ENCODE measurements around the gene AHI1.

Gene AHI1

DNA sequence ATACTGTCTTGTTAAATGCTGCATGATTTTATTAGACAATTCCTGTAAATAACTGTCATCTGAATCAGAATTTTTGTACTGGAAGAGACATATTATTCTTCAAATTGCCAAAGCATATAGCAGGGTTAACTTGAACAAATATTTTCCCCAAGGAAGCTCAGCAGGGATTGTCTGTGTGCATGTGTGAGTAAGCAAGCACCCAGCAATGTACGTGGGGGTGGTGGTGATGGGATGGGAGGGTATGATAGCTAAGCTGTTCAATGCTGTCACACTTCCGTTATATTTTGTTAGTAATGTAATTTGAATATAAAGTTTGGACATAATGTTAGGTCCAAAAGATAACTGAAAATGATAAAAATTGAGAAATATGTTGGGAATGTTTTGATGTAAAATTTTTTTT lies 198.3 kb downstream of the AHI1 start:
- DNase-seq (ENCODE audit: low read depth in 2 of 2) = no peak

DNA sequence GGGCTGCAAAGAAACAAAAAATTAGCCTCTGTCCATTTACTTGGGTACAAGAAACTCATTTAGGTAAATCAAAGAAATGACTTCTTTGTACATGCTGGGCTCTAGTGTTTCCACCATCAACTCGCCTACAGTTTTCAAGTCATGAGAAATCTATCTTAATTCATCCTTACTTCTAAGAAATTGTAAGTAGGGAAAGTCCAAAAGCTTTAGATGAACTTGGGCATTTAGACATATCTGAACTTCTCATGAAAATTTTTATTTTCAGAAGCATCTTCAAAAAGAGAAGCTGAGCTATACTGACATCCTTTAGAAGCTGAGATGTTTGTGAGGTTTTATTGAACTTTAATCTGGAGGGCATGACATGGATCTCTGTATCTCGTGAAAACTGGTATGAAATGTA lies 199.1 kb downstream of the AHI1 start:
- DNase-seq (ENCODE audit: low read depth in 2 of 2) = no peak

DNA sequence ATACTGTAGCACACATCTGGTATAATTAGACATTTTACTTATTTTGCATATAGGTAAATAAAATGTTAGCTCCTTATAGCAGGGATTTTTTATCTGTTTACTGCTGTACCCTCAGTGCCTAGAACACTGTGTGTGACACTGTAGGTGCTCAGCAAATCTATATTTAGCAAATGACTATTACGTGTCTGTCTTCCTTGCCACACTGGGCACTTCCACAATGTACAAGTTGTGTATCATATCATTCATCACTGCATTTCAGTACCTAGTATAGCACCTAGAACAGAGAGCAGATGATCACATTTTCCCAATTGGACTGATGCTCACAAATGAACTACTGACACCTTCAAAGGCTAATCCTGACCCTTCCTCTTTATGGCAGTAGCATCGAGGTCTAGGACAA lies 200.8 kb downstream of the AHI1 start:
- no peak for DNase-seq (ENCODE audit: low read depth in 2 of 2)

DNA sequence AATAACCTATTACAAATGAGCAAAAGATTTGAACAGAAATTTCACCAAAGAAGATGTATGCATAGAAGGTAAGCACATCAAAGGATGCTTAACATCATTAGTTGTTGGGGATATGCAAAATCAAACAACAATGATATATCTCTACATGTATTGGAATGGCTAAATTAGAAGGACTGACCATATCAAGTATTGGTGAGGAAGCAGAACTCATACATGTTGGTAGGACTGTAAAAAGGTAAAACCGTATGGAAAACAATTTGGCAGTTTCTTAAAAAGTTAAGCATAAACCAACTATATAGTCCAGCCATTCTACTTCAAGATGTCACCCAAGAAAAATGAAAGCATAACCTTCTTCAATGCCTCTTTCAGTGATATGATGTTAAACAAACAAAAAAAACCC lies 202.5 kb downstream of the AHI1 start:
- DNase-seq (ENCODE audit: low read depth in 2 of 2) = no peak

DNA sequence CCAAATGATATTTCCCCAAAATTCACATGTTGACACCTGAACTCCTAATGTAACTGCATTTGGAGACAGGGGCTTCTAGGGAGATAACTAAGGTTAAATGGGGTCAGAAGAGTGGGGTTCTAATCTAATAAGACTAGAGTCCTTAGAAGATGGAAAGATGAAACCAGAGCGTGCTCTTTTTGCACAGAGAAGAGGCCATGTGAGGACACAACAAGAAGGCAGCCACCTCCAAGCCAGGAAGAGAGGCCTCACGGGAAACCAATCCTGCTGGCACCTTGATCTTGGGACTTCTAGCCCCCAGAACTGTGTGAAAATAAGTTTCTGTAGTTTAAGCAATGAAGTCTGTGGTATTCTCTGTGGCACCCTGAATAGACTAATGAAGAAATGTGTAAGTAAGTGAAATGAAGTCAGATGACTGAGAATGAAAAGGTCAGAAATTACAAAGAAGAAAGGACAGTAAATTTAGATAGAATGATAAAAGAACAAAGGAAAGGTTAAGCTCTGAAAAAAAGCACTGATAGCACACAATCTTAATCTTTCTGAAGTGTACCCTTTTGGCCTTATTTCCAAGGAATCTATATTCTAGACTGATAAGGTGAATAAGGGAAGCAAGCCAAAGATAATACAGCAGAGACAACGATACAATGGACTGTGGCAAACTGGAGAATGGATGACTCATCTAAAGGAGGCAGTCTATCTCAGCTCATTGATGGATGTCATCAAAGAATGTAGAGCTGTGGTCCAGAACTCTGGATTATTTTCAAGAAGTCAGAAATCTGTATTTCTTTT lies 206.1 kb downstream of the AHI1 start:
- DNase-seq (ENCODE audit: low read depth in 2 of 2) = no peak

DNA sequence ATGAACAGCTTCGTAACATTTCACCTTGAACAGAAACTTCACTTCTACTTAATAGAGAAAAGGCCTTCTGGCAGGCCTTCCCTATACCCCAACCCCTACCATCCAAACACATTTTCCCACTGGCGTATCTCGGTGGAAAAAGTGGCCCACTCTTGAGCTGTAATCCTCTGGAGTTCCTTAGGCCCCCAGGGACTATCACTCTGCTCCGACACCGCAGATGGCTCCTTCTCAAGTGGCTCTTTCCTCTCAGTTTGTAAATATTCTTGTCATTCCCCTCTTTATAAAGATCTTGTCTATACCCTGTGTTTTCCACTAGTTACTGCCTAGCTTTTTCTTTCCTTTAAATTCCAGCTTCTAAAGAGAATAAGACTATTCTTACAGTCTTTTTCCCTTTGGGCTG lies 207.7 kb downstream of the AHI1 start:
- no peak for DNase-seq (ENCODE audit: low read depth in 2 of 2)

DNA sequence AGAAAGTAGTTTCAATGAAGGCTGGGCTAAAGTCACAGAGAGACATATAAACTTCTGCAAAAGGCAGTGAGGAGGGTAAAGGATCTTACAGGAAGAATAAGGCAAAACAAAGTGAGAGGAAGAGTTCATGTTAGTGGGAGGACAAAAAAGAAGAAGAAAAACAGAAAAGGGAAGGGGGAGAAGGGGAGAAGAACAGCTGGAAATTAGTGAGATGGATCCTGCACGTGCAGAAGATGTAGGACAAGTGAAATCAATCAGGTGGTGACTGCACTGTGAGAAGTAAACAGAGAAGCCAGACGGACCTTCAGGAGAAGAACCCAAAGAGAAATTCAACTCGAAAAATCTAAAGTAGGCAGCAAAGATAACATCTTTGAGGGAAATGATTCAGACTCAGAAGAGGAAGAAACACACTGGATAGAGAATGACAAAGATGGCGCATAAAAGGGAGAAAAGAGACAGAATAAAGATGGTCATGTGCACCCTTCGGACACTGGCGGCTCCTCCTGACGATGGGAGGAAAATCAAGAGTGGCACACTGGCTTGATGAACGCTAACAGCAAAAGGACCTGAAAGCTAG lies 210.5 kb downstream of the AHI1 start:
- DNase-seq (ENCODE audit: low read depth in 2 of 2) = no peak

DNA sequence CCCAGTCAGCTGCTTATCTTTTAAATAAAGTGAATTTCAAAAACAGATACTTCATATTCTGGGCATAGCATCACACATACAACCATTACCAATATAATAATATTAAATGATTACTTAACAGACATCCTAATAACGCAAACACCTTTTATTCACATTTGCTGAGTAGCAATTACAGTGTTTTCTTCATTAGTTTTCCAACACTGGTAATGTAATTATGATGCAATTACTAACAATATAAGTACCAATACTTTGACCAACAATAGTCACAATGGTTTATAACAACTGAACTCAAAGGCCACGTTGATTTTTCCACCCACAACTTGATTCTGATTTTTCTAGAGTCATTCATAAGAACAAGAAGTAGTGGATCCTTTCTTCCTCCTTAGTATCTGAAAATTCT lies 212.4 kb downstream of the AHI1 start:
- DNase-seq (ENCODE audit: low read depth in 2 of 2) = no peak

DNA sequence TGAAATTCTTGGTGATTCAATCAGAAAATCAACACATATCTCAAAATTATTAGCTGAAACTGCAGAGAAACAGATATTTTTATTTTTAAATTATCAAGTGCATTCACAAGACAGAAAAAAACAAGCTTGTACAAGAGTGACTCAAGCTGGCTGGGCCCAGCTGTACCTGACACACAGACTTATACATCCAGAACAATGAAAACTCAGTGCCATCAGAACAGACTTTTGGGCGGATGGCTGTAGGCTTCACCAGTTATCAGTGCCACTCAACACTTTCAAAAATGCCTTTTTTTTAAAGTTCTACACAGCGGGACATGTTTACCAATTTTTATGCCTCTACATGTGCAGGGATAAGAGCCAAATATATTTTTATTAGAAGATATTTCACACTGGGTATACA lies 213.6 kb downstream of the AHI1 start:
- DNase-seq (ENCODE audit: low read depth in 2 of 2) = no peak

DNA sequence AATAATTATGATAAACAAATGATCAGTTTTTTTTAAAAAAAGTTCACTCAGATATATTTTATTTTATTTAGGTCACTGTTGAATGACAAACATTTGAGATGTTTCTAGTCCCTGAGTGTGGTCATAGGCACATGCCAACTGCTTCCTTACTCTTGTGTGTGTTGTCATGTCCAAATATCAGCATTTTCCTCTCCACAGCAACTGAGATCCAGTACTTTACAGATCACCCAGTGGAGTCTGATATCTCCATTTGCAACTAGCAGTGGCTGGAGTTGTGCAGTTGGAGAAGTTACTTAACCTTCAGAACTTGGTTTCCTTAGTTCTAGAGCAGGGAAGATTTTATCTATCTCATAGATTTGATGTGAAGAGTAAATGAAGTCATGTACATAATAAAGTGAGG lies 215.1 kb downstream of the AHI1 start:
- no peak for DNase-seq (ENCODE audit: low read depth in 2 of 2)

DNA sequence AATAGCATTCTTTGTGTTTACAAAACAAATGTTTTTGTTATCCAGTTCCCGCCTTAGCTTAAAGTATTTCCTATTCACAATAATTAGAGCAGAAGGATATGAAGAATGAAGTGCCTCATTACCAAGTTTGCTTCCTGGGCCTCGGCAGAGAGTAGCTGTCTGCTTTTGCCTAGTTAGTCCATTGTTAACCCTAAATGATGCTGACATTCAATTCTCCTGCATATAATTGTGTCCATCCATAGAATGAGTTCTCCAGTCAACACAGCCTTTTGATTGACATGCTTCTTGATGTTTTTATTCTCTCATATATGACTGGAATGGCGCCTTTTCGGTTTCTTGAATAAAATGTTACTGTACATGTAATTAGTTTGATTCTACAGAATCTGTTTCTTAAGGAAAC lies 215.6 kb downstream of the AHI1 start:
- DNase-seq (ENCODE audit: low read depth in 2 of 2) = no peak

DNA sequence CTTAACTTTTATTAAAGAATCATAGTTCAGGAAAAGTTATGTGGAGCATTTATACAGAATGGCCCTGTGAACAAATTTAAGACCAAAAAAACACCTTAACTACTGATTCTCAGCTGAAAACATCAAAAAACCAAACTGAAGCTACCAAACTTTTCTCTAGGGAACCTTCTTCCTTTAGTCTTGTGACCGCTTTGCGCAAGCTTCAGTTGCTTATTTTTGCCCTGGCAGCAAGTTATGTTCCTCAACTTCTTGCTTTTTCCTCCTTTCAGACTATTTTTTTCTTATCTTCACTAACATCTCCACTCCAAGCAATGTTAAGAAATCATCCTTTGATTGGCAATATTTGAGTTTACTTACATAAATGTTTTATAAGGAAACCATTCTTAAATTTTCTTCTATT lies 216.3 kb downstream of the AHI1 start:
- no peak for DNase-seq (ENCODE audit: low read depth in 2 of 2)

DNA sequence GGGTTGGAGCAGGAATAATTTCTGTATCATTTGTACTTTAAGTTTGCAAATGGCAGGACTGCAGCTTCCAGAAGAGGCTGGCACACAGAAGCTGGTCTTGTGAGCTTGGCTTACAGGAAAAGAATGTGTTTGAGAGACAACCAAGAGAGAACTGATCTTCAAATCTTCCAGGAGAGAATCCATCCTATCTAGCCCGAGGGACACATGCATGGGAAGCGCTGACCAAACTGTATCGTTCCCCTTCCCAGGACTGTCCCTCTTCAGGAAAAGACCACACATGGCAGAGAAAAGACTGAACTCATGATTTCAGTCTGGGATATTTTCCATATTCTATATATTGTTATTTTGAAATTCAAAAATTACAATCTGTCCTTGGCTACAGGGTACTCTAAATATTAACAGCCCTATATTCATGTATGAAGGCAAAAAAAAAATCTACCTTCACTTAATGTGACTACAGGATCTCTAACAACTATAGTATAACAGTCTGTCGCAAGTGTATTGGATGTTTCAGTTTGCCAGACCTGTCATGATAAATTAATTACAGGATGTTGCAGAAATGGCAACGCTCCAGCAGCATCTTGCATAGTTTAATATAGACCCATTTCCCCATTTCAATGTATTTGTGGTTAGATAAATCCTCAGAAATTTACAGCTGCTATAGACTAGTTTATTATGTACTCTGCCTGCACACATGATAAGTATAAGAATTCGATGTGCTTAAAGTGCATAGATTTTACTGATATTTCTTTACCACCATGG lies 217.0 kb downstream of the AHI1 start:
- peak; percentile 87 to 90 for DNase-seq (ENCODE audit: low read depth in 2 of 2)

DNA sequence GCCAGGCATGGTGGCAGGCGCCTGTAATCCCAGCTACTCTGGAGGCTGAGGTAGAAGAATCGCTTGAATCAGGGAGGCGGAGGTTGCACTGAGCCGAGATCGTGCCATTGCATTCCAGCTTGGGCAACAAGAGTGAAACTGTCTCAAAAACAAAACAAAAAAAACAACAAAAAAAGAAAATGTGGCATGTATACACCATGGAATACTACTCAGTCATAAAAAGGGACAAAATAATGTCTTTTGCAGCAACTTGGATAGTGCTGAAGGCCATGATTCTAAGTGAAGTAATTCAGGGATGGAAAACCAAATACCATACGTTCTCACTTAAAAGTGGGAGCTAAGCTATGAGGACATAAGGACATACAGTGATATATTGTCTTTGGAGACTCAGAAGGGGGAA lies 220.1 kb downstream of the AHI1 start:
- DNase-seq (ENCODE audit: low read depth in 2 of 2) = no peak

DNA sequence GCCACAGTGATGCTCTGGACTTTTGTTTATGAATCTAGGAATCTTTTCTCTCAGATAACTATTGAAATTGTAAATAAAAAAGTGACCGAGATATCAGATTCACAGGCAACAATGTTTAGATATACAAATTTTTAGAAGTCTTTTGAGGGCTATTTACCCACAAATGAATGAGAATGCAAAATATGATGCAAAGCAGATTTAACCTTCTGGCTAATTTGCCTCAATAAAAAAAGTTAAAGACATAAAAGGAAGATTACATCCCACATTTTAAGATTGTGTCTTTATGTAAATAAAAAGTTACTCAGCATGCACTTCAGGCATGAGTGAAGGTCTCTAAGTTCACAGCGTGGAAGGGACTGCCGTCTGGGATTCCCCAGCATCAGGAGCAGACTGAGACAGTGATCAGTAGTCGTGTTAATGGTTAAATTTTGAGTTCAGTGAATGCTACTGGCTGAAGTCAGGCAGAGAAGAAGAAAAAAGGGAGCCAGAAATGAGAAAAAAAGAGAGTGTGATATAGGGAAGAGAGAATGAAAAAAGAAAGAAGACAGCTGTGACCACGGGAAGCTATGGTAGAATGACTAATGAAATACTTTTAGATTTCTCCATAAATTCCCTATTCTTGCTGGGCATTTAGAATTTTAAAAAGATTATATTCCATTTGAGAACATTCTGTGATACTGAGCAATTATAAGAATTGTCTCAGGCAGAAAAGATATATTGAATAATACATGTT lies 222.8 kb downstream of the AHI1 start:
- DNase-seq (ENCODE audit: low read depth in 2 of 2) = no peak

DNA sequence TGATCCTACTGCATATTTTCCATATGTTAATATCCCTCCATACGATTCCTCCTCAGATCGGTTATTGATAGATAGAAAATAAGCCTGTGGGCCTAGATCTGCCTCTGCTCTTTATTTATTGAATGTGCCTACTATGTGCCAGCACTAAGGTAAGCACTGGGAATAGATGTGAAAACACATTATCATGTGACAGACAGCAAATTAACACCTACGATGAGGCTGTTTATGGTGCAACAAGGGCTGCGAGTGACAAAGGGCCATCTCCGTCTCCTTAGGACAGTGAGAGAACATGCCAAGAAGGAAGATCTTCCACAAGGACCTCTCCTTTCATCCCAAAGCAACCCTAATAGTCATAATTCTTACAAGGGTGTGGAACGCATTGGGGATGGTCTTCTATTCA lies 225.9 kb downstream of the AHI1 start:
- no peak for DNase-seq (ENCODE audit: low read depth in 2 of 2)

DNA sequence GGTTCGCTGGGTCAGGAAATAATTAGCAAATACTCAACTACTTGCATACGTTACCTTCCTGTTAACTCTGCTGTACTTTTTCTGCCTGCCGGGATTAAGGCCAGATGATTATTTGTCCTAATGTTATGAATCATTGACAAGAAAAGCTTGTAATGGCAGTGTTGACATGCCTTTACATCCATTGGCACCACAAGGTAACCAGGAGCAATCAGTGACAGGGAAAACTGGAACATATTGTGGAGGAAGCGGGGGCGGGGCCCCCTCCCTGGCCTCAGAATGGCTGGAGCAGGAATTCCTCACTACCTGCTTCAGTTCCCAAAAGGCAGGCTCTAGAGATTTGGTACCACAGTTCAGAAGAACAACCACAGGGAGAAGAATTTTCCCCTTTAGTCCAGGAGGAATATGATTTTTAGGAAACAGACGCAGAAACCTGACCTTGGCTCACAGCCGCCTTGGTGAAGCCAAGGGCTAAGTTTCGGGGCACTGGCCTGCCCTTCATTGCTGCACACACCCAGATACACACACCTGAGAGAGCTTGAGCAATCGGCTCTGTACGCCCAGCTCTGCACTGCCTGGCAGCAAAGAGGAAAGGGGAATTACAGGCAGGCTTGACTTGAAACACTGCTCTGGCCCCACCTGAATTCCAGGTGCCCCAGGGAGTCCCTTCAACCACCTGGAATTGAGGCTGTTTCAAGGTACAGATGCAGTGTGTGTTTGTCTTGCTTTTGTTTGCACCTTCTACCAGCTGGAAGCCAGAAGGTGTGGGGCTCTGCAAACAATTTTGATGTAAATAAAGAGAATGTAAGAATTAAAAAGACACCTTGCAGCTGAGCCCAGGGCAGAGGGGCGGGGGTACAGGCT lies 226.6 kb downstream of the AHI1 start:
- DNase-seq (ENCODE audit: low read depth in 2 of 2) = peak; percentile 23 to 24

DNA sequence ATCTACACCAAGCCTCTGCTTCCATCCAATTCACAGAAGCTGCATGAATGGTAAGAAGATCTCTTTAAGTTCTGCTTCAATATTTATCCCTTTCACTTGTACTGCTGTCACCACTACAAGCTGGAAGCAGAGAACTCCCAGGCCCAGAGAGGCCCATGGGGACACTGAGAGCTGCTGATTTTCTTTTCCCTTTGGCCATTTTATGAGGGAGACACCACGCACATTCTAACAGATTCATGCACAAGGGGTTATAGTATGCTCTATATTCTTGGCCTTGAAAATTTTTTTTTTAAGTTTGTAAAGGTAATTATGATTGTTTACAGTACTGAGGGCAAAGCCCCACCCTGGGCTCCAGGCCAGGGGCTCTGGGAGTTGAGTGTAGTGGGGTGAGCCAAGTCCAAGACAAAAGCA lies 228.1 kb downstream of the AHI1 start:
- no peak for DNase-seq (ENCODE audit: low read depth in 2 of 2)

DNA sequence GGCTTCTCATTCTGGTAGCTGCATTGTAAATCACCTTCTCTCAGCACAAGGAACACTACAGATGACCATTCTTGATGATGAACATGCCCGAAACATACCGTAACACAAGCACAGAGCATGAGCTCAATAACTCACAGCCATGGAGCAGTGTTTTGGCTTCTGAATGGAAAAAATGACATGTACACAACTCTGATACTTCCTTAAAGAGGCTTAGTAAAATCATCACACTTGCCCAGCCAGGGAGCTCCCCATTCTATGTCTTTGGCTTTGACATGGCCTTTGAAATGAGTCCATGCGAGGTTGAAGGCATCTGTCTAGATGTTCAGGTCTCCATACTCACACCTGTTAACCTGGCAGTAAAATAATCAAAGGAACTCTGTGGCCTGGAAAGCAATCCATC lies 228.8 kb downstream of the AHI1 start:
- no peak for DNase-seq (ENCODE audit: low read depth in 2 of 2)

DNA sequence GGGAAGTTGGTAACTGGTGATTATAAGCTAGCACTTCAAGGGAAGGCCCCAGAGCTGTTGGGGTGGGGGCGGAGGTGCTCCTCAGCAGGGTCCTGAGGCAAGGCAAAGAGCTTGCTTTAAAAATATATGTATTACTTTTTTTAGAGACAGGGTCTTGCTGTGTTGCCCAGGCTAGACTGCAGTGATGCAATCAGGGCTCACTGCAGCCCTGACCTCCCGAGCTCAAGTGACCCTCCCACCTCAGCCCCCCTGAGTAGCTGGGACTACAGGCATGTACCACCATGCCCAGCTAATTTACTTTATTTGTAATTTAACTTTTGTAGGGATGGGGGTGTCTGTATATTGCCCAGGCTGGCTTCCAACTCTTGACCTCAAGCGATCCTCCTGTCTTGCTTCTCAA lies 229.3 kb downstream of the AHI1 start:
- no peak for DNase-seq (ENCODE audit: low read depth in 2 of 2)

DNA sequence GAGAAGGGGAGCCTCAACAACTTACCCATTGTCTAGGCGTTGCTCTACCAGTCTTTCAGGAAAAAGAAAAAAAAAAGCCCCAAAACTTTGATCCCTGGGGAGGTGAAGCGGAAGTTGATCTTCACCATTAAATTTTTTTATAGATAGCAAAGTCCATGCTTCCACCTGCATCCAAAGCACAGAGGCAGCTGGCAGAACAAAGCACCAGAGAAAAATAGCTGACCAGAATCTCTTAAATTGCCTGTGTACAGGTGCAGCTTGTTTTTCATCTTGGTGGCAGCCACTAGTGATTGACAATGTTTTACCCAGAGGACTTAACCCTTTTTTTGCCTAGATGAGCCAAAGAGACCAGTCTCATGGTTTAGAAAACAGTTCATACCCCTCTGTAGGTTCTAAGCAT lies 230.5 kb downstream of the AHI1 start:
- no peak for DNase-seq (ENCODE audit: low read depth in 2 of 2)
